CD4-positive, alpha-beta T cell treated with Interferon alpha-2 for 1 hour (primary cell): ENCODE measurements around the gene TTC28.
"Not testable (repeated sequence)": the region's sequence is repeated elsewhere in the genome, so short reads cannot be mapped to it uniquely, and the experiment has no call there.

Source experiments
- DNase-seq, 2 donors: peaks; one replicate each; pipeline ENCODE4 v3.0.0-alpha.2; 2020 to 2022

TTC28 gene

DNA sequence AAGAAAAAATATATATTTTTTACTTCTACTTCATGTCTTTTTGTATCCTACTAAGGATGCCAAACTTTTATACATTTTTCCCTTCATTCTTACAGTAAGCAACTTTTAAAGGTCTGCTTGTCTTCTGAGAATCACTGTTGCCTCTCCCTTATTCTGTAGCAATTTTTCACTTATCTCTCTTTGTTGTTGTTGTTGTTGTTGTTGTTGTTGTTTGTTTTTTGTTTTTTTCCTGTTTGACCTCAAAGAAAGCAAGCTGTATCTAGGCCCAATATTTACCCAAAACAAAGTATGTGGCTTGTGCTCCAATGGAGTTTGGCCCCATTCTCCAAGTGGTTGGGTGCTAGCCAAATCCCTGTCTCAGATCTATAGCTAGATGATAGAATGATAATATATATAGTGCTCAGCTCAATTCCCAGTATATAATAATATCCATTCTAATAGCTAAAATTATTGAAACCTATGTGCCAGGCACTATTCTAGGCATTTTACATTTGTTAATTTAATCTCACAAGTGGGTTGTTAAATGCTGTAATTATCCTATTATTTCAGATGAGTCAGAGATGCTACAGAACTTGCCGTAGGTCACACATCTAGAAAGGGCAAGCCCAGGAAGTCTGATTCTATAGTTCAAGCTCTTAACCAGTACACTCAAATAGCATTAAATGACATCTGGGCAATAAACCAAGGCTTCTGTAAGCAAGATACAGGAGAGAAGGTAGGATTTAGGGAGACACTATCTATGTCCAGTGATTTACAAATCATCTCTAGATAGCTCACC is 555.5 kb downstream of the TTC28 start:
- no peak for DNase-seq

DNA sequence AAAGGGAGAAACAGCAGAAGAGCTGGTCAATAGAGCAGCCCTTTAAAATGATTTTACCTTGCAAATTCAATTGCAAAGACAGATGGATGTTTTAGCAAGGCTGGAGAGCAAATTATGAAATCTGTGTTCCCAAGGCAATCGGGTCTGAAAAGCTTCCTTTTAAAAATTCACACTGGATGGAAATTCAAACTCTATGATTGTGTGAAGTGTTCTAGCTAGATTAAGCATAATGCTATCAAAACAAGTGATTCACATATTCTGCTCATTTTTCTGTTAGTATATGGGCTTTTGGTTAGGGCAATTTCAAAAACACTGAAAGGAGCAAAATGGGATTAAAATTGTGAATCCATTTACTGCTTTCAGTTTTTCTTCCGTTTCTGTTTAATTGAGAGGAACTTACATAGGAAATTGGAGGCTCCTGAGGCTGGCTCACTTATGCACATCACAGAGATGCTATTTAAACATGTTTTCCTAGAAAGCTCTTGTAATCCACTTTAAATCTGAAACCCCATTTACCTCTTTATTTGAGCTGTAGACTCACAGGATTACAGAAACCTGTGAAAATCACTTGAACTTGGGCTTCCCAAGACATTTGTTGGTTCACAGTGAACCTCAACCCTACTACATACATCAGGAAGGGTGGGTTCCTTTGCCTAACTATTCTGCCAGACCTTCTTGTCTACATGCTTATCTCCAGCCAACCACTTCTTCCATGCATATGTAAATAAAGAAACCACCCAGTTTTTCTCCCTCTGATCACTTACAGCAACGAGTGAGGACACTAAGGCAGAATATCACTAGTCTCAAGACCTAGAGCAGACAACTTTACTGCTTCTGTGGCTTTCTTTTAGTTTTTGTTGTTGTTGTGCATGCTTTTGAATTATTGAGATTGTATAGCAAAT is 558.7 kb downstream of the TTC28 start:
- DNase-seq, result no peak

DNA sequence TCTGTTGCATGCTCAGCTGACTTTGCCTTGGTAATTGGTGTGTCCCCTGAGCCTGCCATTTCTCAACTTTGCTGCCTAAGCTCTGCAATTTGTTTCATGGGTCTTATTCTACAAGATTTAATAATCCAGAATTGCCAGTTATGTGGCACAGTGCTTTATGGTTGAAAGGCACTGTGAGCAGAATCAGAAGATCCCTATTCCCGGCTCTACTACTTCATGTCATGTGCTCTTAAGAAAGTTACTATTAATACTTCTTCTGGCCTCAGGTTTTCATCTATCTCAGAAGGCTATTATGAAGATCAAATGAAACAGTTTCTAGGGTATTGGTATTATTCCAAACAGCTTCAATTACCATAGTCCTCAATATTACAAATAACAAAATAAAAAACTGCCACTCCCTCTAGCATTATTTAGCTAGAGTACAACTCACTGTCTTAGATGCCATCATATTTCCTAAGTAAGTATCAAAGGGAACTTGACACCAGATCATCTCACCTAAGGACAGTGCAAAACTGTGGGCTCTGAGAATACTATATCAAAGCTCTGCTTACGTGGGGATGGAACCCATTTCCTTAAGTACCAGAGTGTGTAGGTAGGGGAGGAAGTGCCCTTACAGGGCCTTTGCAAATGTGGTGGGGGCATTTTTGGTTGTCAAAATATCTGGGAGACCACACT is 560.5 kb downstream of the TTC28 start:
- no peak for DNase-seq

DNA sequence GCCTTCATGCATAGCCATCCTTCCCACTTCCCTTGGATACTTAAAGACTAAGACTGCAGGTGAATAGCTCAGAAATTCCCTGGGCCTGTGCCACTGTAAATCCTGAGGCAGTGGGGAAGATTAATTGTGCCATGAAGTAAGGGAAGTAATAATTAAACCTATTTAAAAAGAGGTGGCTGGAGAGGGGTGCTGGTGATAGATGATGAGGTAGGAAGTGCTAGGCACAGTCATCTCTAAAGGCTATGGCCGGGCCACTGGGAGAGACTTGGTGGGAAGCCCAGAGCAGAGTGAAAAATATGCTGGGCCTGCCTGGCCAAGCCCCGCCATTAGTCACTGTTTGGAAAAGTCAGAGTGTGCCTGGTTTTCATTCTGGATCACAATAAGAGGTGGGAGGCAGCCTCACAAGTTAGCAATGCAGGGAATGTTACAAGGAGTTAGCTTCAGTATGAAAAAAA is 563.4 kb downstream of the TTC28 start:
- no peak for DNase-seq

DNA sequence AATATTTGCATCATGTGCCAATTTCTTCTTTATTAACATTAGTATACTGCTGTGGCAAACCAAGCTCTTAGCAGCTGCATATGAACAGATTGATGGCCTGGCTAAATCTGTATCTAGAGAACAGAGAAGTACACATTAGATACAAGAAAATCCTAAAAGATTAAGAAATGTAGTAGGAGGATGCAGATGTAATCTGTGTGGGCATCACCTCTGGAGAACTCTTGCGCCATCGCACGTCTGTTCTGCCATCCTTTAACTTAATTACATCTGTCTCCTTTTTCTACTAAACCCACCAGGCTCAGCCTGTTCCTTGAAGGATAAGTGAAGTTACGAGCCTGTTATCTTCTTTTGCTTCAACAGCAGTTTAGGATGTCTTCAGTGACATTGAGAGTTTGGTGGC is 564.2 kb downstream of the TTC28 start:
- DNase-seq, result no peak

DNA sequence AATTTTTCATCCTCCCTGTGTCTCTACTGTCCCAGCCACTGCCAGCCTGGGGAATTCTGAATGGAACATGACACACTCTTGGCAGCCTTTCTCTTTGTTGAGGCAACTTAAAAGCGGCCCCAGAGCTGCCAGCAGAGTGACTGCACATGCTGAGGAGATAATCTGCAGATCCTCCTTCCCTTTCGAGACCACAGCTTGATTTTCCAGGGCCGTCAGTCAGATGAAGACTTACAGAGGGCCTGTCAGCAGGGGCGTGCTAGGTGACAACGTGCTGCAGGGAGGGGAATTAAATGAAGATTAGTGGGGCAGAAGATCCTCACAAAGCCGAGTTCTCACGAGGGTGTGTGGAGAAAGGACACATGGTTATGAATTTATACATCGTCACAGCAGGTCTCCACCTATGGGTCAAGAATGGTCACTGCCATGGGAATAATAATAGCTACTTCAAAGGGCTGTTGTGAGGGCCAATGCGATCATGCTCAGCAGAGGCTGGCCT is 567.0 kb downstream of the TTC28 start:
- DNase-seq, result no peak

DNA sequence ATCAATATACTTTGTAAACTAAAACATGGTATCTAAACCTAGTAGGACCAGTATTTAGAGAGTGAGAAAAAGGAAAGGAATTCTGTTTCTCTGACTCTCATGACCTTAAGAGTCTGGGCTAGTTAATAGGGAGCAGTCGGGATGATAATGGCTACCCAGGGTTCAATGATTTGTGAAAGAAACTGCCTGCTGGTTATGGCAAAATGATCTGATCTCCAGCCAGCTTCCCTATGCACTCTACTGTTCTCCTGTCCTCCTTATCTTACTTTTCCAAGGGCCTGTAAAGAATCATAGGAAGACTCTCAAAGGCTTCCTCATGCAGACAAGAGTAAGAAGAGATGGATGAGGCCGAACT is 567.5 kb downstream of the TTC28 start:
- no peak for DNase-seq

DNA sequence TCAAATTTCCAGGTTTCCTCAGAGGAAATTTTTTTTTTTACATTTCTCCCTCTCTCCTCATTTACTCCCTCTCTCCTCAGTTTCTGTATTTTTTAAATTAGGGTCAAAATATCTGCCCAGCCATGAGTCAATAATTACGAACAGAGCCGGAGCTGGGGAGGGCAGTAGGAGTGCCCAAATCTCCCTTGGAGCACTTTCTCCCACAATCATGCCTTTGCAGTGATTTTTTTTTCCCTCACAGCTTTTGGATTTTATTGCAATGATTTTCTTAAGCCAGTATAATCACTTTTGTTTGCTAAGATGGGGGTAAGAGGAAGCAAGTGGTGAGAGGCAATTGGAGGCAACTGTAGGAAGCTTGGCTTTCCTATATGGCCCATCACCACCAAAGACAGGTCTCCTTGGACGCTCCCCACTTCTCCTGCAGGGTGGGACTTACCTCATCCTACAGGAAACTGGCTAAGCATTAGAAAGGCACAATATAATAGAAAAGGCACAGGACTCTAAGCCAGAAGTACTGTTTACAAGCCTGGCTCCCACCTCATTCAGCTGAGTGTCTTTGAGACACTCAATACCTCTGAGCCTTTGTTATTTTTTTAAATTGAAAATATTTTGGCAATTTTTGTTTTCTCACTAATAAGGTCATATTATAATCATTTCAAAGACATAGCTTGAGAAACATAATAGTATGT is 568.0 kb downstream of the TTC28 start:
- DNase-seq, result no peak

DNA sequence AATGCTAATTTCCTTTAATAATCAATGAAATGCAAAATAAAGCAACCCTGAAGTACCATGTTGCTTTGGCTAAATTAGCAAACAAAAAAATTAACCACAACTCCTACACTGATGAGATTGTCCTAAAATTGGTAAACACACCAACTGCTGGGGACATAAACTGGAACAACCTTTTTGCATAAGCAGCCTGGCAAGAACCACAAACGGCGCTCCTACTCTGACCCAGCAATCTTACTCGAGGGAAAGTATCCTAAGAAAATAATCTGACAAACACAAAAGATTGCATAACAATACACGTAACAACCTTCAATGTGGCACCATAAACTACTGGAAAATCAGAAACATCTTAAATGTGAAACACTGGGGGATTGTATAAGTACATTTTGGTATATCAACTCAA is 570.8 kb downstream of the TTC28 start:
- DNase-seq, result no peak

DNA sequence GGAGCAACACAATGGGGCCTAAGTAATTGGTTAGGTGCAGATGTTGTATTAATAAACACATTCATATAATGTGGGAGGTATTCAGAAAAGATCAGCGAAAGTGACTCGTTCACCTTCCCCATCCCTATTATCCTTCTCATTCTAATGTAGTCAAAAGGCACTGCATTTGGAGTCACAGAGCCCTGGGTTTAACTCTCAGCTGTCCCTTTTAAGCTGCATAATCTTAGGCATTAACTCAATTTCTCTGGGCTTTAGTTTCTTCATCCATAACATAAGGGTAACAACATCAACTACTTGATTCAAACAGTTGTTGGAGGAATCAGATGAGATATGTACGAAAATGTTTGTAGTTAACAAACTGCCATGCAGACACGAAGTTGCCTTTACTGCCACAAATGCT is 573.0 kb downstream of the TTC28 start:
- DNase-seq, result no peak

DNA sequence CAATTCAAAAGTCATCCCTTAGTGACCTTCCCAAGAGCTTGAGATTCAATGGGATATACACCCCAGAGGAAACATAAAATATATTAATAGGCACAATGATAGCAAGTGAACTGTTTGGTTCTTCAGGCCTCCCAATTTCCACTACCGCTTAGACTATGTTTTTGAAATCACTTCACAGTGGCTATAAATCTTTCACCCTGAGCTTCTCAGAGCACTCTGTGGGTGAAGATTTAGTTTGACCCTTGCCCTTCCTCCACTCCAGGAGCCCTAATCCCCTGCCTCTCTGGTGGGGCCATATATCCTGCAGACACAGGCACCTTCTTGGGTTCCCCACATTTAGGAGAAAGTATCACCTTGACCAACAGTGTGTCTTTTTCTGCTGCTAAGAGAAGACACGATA is 573.7 kb downstream of the TTC28 start:
- no peak for DNase-seq

DNA sequence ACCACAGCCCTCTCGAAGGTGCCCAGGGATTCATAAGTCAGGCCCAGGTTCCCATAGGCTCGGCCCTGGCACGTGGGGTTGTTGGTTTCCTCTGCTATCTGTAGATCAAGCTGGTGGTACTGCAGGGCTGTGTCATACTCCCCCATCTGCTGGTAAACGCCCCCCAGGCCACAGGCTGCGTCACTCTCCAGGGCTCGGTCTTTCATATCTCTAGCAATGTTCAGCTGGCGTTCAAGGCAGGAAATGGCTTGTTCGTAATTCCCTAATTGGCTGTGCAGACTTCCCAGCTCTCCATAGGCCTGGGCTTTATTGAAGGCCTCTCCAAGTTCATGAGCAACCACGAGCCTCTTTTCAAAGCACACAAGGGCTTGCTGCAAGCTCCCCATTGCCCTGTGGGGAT is 574.2 kb downstream of the TTC28 start:
- no peak for DNase-seq

DNA sequence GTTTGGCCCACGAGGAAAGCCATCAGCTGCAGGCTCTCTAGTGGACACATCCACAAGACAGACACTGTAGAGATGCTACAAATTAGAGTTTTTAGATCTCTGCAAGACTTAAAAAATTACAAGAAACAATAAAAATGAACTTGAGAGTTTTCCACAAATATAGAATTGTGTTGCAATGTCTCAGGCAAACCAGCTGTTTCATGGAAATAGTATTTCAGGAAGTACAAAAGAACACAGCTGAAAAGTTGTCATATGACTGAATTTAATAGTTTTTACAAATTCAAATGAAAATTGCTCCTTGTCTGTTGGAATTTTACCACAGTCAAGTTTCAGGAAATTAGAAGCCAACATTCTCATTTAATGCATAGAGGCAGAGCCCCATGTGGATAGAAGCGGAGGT is 576.0 kb downstream of the TTC28 start:
- DNase-seq, result no peak

DNA sequence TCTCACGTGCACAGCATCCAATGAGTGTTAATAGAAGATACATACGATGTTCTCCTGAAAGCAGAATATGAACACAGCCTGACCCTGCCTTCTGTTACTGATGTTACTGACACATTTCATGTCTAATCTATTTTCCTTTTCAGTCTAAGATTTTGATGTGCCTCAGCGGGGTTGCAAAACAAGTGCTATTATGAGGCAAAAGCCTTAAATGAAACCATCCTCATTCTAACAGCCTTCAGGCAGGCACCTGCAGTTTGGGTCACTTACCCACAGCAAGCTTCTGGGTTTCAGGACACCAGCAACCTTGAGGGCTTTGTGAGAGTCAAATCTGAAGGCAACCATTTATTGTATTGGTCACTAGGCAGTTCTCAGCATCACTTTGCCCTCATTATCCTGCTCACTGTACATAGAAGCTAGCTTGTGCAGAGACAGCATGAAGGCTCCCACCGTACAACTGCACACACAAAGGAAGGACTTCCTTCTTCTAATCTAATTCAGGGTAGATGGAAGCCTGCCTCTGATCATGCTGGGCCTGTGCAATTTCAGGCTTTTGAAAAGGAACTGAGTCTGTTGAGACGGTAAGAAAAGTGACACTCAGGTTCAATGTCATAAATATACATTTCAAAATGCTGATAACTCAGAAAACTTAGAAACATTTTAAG is 577.4 kb downstream of the TTC28 start:
- no peak for DNase-seq

DNA sequence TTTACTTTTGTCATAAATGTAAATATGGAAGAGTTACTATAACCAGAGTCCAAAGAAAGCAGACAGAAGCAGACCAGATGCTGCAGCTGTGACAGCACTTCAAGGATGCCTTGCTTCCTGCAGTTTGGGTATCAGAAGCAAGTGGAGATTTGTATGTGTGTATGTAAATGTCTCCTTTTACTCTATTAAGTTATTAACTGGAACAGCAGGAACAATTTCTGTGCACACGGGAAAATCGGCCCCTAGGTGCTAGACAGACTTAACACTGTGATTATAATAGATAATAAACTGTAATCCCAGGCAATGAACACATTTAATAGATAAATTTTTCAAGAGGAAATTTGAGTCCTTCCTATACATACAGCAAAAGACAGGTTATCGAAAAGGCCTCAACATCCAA is 582.0 kb downstream of the TTC28 start:
- no peak for DNase-seq

DNA sequence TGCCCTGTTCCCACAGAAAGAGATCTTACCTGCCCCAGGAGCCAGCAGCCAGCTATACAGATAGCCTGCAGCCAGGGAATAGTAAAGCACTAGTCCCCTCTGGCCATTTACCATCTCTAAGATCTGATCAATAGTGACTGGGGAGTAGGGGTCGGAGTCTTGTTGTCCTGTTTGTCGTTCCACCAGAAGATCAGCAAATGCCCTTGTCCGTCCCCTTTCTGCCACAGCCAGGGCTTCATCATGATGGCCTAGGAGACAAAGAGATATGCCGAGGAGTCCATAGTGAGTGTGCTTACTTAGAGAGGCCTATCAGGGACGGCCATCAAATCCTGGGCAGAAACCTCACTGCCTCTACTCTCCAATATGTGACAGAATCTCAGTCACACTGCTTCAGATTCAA is 583.5 kb downstream of the TTC28 start:
- no peak for DNase-seq

DNA sequence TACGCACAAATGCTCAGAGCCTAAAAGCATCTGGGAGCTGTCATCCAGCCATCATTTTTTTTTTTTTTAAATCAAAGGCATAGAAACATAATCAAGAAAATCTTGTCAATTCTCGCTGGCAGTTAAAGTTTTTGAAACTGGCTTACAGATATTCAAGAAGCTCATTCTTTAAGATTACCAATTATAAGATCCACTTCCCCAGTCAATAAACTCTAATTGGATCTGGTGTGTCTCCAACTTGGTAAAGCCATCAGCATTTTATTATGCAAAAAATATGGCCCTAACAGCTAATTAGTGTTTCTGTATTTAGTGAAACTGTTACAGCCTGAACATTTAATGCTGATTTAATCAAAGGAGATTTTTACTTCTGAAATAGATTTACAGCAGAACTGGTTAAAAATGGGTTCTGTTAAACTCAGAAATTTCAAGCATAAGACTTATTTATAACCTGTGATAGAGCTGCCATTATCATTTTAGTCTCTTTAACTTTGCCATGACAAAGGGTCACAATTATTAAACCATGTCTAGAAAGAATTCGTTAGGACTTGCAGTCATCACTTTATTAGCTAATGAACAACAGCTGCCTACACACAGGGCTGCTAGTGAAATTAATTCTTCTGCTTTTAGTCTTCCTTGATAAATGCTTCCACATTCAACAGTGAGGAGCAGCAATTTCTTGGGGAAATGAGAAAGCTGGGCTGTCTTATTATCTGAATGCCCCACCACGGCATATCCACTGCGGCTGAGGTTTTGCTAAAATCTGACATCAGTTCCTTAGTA is 584.1 kb downstream of the TTC28 start:
- DNase-seq, result no peak

DNA sequence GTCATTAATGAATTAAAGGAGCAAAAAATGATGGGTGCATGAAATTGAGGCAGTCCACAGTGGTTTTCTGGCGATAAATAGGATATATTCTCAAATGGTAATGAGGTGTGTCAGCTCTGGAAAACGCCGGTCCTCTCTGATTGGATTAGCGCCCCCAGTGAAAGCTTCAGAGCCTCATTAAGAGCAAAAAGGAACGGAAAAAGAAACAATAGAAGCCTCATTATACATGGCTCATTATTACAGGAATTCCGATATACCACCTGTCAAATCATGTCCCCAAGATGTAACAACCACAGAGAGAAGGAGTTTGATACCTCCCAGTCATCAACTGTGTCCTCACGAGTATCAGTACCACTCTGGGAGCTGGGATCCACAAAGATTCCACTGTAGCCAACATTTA is 584.9 kb downstream of the TTC28 start:
- no peak for DNase-seq

DNA sequence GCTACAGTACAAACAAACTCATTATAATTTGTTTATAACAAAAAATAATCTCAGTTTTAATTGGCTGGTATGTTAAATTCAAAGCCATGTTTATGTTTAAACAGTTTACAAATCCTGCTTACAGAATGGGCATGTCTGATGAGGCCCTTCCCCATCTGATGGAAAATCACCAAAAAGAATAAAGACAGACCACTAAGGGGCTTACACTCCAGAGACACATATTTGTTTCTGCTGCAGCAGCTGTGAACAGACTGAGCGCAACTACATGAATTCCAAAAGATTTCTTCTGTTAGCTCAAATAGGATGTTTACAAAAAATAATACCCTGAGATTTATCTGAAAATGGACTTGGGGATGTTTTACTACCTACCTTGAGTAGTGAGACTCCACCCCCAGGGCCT is 585.9 kb downstream of the TTC28 start:
- no peak for DNase-seq

DNA sequence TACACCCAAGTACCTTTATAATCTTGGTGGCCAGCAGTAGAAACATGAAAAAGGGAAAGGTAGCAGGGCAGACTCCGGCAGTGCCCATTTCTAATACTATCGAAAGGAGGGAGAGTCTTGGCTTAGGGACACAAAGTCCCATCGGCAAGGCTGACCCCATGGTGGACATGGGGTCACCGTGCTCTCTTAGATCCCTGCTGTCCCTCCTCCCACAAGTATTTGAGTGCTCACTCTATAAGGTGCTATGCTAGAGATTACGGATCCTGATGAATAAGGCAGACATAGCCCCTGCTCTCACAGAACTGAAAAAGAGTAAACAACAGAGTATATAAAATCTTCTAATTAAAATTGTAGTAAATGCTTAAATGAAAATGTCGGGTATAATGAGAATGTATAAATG is 588.2 kb downstream of the TTC28 start:
- no peak for DNase-seq

DNA sequence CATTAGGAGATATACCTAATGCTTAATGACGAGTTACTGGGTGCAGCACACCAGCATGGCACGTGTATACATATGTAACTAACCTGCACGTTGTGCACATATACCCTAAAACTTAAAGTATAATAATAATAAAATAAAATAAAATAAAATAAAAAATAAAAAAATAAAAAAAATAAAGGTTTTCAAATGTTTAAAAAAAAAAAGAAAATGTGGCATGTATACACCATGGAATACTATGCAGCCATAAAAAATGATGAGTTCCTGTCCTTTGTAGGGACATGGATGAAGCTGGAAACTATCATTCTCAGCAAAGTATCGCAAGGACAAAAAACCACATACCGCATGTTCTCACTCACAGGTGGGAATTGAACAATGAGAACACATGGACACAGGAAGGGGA is 590.1 kb downstream of the TTC28 start:
- not testable (repeated sequence) for DNase-seq

DNA sequence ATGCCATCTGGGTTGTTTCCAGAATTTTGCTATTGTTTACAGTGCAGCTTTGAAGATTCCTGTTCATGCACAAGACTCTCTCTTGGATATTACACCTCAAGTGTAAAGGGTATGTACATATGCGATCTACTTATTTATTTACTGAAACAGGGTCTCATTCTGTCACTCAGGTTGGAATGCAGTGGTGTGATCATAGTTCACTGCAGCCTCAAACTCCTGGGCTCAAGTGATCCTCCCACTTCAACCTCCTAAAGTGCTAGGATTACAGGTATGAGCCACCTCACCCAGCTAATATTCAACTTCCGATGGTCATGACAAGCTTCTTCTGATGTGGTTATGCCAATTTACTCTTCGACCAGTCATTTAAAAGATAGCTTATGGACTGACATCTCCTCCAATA is 602.5 kb downstream of the TTC28 start:
- no peak for DNase-seq
